Transverse colon (tissue), 3 donors: Measurements from ENCODE around the gene OBSCN.

Experiments used
- POLR2A ChIP-seq: fragments of 450-650 bp; IDR thresholded peaks from one replicate; pipeline ENCODE4 v1.6.1; 2016; ENCODE audit warnings: antibody characterized with exemption, mild to moderate bottlenecking, moderate library complexity
- POLR2AphosphoS5 ChIP-seq, 3 donors: sonication (generic); formaldehyde crosslinking; IDR thresholded peaks; one replicate each; pipeline ENCODE4 v1.6.1; 2016; ENCODE audit warnings: antibody characterized with exemption in 3 of 3

DNA sequence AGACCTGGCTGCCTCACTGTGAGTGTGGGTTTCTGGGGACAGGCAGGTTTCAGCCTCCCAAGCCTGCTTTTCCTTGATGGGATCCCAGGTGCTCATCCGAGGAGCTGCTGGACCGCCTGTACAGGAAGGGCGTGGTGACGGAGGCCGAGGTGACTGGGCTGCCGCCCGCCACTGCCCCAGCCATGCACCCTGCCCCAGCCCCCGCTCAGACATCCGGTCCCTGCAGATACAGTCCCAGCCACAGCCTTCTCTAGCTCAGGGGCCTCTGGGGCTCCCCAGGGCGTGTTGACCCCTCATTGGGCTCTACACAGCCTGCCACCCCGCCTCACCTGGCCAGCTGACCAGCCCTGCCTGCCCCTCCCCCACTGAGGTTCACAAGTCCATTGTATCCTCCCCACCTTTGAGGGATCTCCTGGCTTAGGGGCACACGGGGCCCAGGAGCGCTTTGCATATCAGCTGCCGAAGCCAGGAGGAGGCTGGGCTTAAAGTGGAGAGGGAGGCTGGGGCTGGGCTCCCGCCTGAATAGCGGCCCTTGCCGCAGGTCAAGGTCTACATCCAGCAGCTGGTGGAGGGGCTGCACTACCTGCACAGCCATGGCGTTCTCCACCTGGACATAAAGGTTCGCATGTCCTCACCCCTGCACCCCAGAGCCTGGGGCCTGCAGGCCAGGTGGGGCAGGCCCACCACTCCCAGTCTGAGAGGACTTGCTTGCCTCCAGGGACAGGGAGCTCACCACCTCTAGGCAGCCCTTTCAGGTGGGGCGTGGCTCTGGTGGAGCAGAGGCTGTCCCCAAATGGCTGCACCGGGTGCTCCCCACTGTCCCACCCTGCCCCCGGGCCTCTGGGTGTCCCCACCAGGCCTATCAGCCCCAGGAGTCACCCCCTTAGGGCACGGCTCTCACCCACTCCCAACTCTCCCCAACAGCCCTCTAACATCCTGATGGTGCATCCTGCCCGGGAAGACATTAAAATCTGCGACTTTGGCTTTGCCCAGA, 160.3 kb downstream of the OBSCN start:
- TF ChIP-seq POLR2A (no peak), POLR2AphosphoS5 (IDR thresholded peaks at IDR 0.05) (no peak)
